ENCODE results near the gene CARD19. TPM values are rescaled to one million over a fixed set of nuclear protein-coding genes. Genes with fewer than 3 reads are reported as not detected.

The CARD19 gene
- total and polyA plus RNA-seq, 2 of the 8 experiments (the other 6 are each of a cell fraction or from before 2014, with no cell fraction given) = 21.2 to 112 TPM

DNA sequence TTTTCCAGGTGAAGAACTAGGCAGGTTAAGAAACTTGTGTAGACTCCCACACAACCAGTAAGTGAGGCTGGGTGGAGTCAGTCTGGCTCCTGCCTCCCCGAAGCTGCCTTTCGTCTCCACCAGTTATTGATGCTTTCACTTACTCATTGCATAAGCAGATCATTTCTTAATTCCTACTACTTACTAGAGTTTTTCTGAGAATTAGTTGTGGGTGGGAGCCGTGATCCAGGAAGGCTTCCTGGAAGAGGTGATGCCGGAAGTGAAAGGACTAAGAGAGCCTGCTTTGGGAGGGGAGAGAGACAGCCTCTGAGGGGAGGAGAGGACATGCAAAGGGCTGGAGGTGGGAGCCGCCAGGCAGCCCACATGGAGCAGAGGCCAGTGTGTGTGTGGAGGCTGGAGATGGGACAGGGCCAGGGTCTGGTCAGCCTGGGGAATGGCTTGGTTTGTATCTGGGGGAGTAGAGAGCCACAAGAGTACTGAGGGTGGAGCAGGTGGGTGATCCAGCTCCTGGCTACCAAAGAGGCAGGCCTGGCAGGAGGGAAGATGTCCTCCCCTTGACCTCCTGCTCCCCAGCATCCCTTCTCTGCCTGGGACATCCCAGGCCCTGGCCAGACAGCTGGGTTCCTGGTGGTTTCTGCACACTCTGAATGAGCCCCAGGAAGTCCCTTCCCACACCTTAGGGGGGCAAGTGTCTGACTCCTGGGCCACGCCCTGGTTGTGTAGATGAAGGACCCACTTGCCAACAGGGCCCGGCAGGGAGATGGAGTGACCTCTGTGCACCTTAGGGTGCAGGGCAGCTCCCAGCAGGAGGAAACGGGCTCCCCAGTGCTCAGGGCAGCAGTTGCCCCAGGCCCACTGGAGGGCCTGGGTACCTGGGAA lies 12.2 kb upstream of the CARD19 start:
- H2AFZ ChIP-seq (ENCODE audit: low read length) = no peak overlapping the region
- H3K36me3 ChIP-seq (ENCODE audit: control insufficient read depth in 2 of 4, insufficient read depth in 4 of 4, low read length in 3 of 4) = no peaks in the 10 kb centered on the region
- no peaks in the 10 kb centered on the region for H3K79me1 ChIP-seq (ENCODE audit: low read depth, low read length)
- 87% methylated on average over 8 of the region's 8 CpGs; no CpG with 5 or more reads in 1 of the 2 experiments for WGBS, 2 experiments (ENCODE audit: extremely low coverage in 1 of 2, insufficient coverage in 1 of 2, insufficient read length in 1 of 2, insufficient replicate concordance in 2 of 2, low coverage in 1 of 2, low lambda C conversion rate in 2 of 2, missing lambda C conversion rate in 1 of 2)
- 0 out of 2 replicates have a peak overlapping the region, but pooled peaks have one; percentile 57 for H4K8ac ChIP-seq (ENCODE audit: extremely low read depth, insufficient read depth, low read length)
- FAIRE-seq (no peak), DNase-seq (ENCODE audit: low read depth in 1 of 2, low spot score in 2 of 2) (no peak)
- H2BK5ac ChIP-seq (ENCODE audit: low read depth, low read length) = no peak overlapping the region
- no peak overlapping the region for H3K27ac ChIP-seq (ENCODE audit: low read depth, low read length)
- no peak overlapping the region for H2AK5ac ChIP-seq (ENCODE audit: low read depth, low read length)
- H3K56ac ChIP-seq (replicated peaks; ENCODE audit: insufficient read length, low read depth, low read length) = no peak overlapping the region
- H3K4me3 ChIP-seq (ENCODE audit: extremely low read depth in 1 of 4, insufficient read depth in 2 of 4, low read depth in 3 of 4, low read length in 4 of 4) = no peak overlapping the region
- TF ChIP-seq HDAC2 (IDR thresholded peaks at IDR 0.05; ENCODE audit: borderline replicate concordance in 1 of 2, low read depth in 2 of 2, low read length in 2 of 2) (no peak), CREB1 (IDR thresholded peaks at IDR 0.05) (no peak), SRF (IDR thresholded peaks at IDR 0.05; ENCODE audit: low read depth, low read length) (no peak), JUN (IDR thresholded peaks at IDR 0.05; ENCODE audit: low read depth, low read length) (no peak), CBX8 (IDR thresholded peaks at IDR 0.05; ENCODE audit: borderline replicate concordance, low read depth, low read length) (no peak), KDM1A (IDR thresholded peaks at IDR 0.05; ENCODE audit: borderline replicate concordance, low read length) (no peak), TBP (IDR thresholded peaks at IDR 0.05; ENCODE audit: low read depth, low read length) (no peak)
- no peaks in the 10 kb centered on the region for H3K27me3 ChIP-seq (replicated peaks in 1 of 4; ENCODE audit: control insufficient read depth in 3 of 4, extremely low read depth in 1 of 4, insufficient read depth in 3 of 4, low read length in 3 of 4)
- H3K9me3 ChIP-seq (ENCODE audit: insufficient read depth in 2 of 2, low read depth in 1 of 2, low read length in 1 of 2) = peaks cover 4% of the 10 kb centered on the region in 2 experiments; a peak in 1 of 4 replicates
- H3K18ac ChIP-seq (ENCODE audit: extremely low read depth, low read length) = no peak overlapping the region
- H3K79me2 ChIP-seq (ENCODE audit: control insufficient read depth in 1 of 2, insufficient read depth in 2 of 2, low read length in 2 of 2) = no peaks in the 10 kb centered on the region
- no peak overlapping the region for H4K5ac ChIP-seq (ENCODE audit: insufficient read length, low read depth, low read length)
- POLR2A ChIA-PET (ENCODE audit: partially characterized antibody) = no interaction called here
- H2BK12ac ChIP-seq (ENCODE audit: low read depth, low read length) = no peak overlapping the region
- no peak overlapping the region for H4K91ac ChIP-seq (replicated peaks; ENCODE audit: insufficient read length, low read length)
- no peak overlapping the region for H3K4ac ChIP-seq (replicated peaks; ENCODE audit: insufficient read length, low read depth, low read length)
- no peak overlapping the region for H3K4me2 ChIP-seq (ENCODE audit: insufficient read depth in 1 of 2, low read depth in 2 of 2, low read length in 2 of 2)
- no peak overlapping the region for H2BK15ac ChIP-seq (ENCODE audit: low read length)
- CTCF ChIA-PET (ENCODE audit: partially characterized antibody) = interaction anchor here (1.4 to 2.5 kb wide), 2 partner anchors 25 to 47 kb away, joined by 3 to 10 read pairs; no protein-coding TSS in a partner anchor
- H3K14ac ChIP-seq (ENCODE audit: insufficient read length) = no peak overlapping the region
- H3K4me1 ChIP-seq (replicated peaks in 1 of 4; ENCODE audit: control insufficient read depth in 3 of 4, insufficient read depth in 4 of 4, low read length in 3 of 4) = no peaks in the 10 kb centered on the region; a peak in 1 of 7 replicates
- no peak overlapping the region for H2BK120ac ChIP-seq (replicated peaks; ENCODE audit: low read depth, low read length)
- H3K23ac ChIP-seq (ENCODE audit: insufficient read length) = no peak overlapping the region
- no peaks in the 10 kb centered on the region for H4K20me1 ChIP-seq (replicated peaks in 1 of 2; ENCODE audit: control insufficient read depth in 1 of 2, insufficient read depth in 2 of 2, low read length in 2 of 2)
- no peaks in the 10 kb centered on the region for H3K23me2 ChIP-seq (ENCODE audit: low read depth, low read length)
- no peak overlapping the region for H3K9ac ChIP-seq (replicated peaks in 1 of 4; ENCODE audit: extremely low read depth in 1 of 4, low read depth in 3 of 4, low read length in 3 of 4)
- no peak overlapping the region for H2BK20ac ChIP-seq (ENCODE audit: low read length)

All from H1 (cell line).